ENCODE data around the gene PRRT1. TPM values are rescaled to one million over a fixed set of nuclear protein-coding genes. Genes with fewer than 3 reads are reported as not detected.

PRRT1 gene
- total and polyA plus RNA-seq, 4 donors = 0.08 to 0.24 (median 0.19) TPM; not detected in 1

GRCh38 chr6:32189742-32190053 lies 38.0 kb upstream of the PRRT1 start:
- no peaks in the 10 kb centered on the region for H3K27me3 ChIP-seq (ENCODE audit: control insufficient read depth in 4 of 4, insufficient read depth in 4 of 4, low read length in 3 of 4)
- H3K4me3 ChIP-seq (ENCODE audit: low read depth in 1 of 3, low read length in 3 of 3) = peak overlapping the region; percentile 63 to 72 (median 72)
- H3K36me3 ChIP-seq (ENCODE audit: control insufficient read depth in 4 of 4, insufficient read depth in 3 of 4, low read depth in 1 of 4, low read length in 3 of 4) = peaks cover 0 to 14% (median 8%) of the 10 kb centered on the region in 4 donors
- peak; percentile 53 for DNase-seq (ENCODE audit: low spot score)
- peak overlapping the region; percentile 88 for H3K9ac ChIP-seq (ENCODE audit: low read depth in 1 of 2, low read length in 2 of 2)
- TF ChIP-seq HNF4A (conservative IDR thresholded peaks at IDR 0.05) (no peak), SP1 (IDR thresholded peaks at IDR 0.05) (no peak), FOXA2 (IDR thresholded peaks at IDR 0.05) (no peak), EGR1 (IDR thresholded peaks at IDR 0.05; ENCODE audit: low read depth in 2 of 2) (no peak), TAF1 (conservative IDR thresholded peaks at IDR 0.05) (no peak), ATF3 (IDR thresholded peaks at IDR 0.05) (no peak), FOXA1 (IDR thresholded peaks at IDR 0.05) (no peak), NR2F2 (IDR thresholded peaks at IDR 0.05) (no peak), HNF4G (IDR thresholded peaks at IDR 0.05) (no peak), RAD21 (IDR thresholded peaks at IDR 0.05) (no peak), GABPA (IDR thresholded peaks at IDR 0.05 in 1 of 2, conservative IDR thresholded peaks at IDR 0.05 in 1 of 2) (no peak), ZBTB33 (IDR thresholded peaks at IDR 0.05) (no peak), REST (IDR thresholded peaks at IDR 0.05) (no peak), MAX (IDR thresholded peaks at IDR 0.05) (no peak), JUND (IDR thresholded peaks at IDR 0.05) (no peak), CTCF (IDR thresholded peaks at IDR 0.05; ENCODE audit: low read depth, low read length, missing input control) (no peak), YY1 (IDR thresholded peaks at IDR 0.05) (no peak)
- 13% methylated on average over 23 of the region's 23 CpGs for WGBS
- H3K4me1 ChIP-seq (ENCODE audit: control insufficient read depth in 4 of 4, insufficient read depth in 4 of 4, low read length in 3 of 4) = peaks cover 8 to 28% (median 17%) of the 10 kb centered on the region in 4 donors
- H3K9me3 ChIP-seq (ENCODE audit: control insufficient read depth in 4 of 4, low read length in 3 of 4) = no peaks in the 10 kb centered on the region
- peak overlapping the region; percentile 75 to 97 for H3K27ac ChIP-seq (ENCODE audit: low read depth in 1 of 2, low read length in 2 of 2)

Measured in liver (tissue), 9 donors.